ENCODE data around the gene MTHFD2L.
"Not testable (repeated sequence)": the region's sequence is repeated elsewhere in the genome, so short reads cannot be mapped to it uniquely, and the experiment has no call there.

Gene MTHFD2L

GRCh38 chr4:74157561-74158465 lies at the start of gene MTHFD2L:
TSS of gene MTHFD2L (plus strand) at chr4:74158118. CDS start at chr4:74158139, 21 bp downstream.
- DNase-seq = peak; percentile 79

DNA sequence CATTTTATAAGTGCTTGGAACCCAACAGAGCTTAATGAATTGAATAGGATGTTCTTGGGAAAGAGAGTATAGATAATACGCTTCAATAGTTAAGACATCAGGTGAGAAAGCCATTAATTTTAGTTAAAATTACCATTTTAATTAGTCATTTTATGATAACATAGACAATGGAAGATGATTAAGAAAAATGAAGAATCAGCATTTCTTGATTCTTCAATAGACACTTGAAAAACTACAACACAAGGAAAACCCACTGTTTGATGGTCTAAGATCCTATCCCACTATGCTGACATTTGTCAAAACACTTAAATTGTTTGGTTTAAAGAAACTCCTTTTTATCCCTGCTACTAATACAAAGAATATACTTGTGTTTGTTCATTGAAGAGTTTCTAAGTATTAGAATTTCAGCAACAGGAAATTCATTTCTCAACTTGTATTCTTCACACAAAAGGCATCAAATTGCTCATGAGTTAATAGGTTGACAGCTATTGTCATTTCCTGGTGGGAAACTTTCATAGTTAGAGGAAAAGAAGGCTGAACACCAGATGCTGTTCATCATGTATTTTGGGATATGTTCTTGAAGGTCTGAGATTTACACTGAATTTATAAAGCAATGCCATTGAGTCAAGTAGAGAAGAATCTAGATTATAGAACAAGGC lies 49.3 kb upstream of the MTHFD2L start:
- DNase-seq = no peak

DNA sequence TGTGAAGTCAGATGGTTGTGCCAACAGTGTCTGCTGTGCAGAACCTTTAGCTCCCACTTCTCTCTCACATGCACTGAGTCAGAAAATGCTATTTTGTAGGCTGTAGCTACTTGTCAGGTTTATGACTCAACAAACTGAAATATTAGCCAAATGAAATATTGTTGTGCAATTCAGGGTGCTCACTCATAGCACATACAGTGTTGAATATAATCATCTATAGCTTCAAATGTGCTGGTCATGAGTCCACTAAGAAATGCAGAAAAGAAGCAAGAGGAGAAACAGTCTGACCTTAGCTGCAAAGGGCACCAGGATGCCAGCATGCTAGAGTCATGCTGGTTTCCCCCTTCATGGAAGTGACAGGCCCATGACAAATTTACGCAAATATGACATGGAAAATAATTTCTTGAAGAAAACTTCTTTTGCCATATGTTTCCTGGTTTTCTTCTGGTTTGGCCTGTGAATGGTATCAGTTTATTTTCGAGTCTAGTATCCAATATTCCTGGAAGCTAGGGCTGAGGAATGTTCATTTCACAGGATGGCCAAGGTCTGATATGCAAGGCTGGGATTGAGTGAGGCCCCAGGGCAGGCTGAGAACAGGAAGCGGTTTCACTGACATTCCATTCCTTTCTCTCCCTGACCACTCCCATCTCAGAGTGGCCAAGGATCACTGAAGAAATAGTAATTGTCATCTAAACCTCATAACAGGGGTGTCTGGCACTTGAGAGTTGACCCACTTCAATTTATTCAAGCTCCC lies 48.6 kb upstream of the MTHFD2L start:
- DNase-seq = no peak

DNA sequence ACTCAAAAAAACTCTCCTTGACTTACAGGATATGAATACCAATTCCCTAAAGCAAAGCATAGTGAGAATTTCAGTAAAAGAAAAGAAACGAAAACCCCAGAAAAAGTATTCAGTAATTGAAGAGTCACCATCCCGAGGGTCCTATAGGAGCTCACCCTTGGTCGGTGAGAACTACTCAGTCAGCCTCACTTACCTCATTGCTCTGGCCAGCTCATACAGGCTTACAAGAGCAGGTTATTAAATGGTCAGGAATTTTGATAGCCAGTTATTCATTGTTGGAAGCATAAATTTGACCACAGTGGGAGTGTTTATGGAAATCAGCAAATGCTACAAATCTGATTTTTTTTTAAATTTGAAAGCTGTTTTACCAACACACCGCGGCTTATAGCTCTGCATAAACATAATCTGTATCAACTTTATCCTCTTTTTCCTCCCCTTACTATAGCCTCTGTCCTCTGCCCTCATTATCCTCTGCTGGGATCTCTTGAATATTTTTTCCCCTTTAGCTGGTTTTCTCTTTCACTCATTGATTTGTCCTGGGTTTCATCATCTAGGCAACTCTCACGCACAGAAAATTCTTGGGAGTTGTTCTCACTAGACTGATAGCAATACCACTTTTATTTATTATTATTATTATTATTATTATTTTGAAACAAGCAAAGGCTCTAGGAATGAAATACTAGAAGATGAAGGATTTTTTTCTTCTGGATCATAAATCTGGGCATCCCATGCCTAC lies 47.9 kb upstream of the MTHFD2L start:
- DNase-seq = no peak

GRCh38 chr4:74110670-74111069 lies 47.2 kb upstream of the MTHFD2L start:
- DNase-seq = no peak

DNA sequence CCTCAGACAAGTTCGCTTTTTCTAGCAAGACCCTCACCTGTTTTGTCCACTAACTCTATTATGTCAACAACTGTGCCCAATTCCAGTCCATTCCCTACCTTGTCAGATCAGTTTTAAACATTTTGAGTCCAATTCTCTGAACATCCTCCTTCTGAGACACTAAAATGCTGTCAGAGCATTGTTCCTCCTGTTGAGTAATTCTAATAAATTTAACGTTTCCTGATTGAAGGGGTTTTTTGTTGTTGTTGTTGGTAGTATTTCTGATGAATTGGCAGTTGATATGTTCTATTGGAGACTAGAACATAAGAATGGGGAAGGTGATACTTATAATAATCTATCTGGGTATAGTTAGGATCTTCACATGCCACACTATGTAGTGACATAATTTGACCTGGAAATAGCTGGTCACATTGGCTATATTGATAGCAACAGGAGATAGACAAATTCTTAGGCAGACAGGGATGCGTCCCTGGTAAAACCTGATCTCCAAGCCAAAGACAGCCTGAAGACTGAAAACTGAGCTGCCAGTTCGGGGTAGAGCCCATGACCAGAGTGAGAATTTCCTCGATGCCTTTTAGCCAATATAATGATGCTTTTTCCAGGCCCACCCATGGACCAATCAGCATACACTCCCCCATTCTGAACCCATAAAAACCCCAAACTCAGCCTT lies 46.5 kb upstream of the MTHFD2L start:
- DNase-seq = no peak

DNA sequence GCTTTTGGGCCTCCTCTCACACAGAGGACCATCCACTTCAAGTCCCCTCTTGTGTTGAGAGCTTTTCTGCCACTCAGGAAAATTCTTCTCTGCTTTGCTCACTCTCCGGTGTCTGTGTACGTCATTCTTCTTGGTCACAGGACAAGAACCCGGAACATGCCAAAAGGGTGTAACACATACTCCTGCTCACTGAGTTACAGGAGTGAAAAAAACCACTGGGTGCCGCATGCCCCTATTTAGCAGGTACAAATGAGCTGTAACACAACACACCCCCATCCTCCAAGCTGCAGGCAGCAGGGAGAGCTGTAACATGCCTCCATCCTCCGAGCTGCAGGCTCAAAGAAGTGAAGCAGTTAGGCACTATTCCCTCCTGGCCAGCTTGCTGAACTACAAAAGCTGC lies 45.9 kb upstream of the MTHFD2L start:
- DNase-seq = no peak

- no peak for DNase-seq
Observed at GRCh38 chr4:74112399-74113105, 45.4 kb upstream of the MTHFD2L start.

DNA sequence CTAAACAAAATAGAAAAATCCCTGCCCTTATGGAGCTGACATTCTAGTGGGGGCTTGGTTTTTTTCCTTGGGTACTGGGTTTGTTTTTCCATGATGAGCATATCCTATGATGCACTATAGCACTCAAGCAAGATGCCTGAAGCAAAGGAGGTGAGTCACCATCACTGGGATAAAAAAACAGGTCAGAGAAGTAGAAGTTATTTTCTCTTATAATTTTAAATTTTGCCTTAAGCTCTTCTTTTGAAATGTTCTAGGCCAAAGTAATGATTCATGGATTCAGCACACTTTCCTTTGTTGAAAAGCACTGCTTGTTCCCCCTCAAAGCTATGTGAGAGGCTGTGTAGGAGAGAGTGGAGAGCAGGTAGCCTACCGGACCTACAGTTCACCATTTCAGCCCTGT lies 43.7 kb upstream of the MTHFD2L start:
- DNase-seq = no peak

- no peak for DNase-seq
Observed at GRCh38 chr4:74117024-74117534, 40.8 kb upstream of the MTHFD2L start.

GRCh38 chr4:74118600-74119338 lies 39.1 kb upstream of the MTHFD2L start:
- no peak for DNase-seq

DNA sequence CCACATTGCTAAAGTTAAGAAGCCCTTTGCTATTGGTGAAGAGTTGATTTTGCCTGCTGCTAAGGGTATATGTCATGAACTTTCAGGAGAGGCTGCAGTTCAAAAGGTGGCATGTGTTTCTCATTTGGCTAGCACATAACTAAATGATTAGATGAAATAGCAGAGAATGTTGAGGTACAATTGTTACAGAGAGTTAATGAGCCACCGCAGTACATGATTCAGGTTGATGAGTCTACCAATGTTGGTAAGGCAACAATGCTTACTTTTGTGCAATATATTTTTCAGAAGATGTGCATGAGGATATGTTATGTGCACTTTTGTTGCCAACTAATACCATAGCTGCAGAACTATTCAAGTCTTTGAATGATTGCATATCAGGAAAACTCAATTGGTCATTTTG lies 37.8 kb upstream of the MTHFD2L start:
- DNase-seq = no peak

DNA sequence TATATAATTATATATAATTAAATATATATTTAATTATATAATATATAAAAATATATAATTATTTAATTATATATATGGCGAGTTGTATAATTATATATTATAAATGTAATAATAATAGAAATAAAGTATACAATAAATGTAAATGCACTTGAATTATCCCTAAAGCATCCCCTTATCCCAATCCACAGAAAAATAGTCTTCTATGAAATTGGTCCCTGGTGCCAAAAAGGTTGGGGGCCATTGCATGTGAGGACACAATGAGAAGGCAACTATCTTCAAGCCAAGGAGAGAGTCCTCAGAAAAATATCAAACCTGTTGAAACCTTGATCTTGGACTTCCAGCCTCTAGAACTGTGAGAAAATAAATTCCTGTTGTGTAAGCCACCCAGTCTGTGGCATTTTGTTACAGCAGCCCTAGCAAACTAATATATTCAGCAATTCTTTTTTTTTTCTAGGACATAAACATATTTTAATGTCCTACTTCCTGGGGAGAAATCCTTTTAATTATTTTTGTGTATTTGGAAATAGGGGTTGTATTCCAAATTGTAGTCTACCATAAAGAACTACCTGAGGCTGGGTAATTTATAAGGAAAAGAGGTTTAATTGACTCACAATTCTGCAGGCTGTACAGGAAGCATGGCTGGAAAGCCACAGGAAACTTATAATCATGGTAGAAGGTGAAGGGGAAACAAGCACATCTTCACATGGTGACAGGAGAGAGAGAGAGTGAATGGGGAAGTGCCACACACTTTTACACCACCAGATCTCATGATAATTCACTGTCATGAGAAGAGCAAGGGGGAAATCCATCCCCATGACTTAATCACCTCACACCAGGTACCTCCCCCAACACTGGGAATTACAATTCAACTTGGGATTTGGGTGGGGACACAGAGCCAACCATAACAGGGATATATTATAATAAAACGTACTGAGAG lies 36.0 kb upstream of the MTHFD2L start:
- DNase-seq = no peak

- no peak for DNase-seq
Observed at GRCh38 chr4:74123065-74123728, 34.7 kb upstream of the MTHFD2L start.

DNA sequence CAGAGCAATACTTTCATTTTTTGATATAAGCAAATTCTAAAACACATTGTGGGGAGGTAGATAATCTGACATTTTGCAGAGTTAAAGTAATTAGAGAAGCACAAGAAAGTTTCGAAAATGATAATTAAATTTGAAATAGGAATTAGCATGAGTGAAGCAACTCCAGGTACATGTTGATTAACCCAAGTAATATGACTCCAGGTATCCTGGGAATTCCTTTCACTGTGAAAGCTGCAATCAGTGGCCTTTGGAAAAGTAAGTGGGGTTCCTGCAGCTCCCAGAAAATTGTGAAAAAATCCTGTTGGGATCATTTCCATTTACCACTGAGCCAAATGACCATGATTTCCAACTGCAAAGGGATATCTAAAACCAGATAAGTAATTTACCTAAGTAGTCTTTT lies 32.9 kb upstream of the MTHFD2L start:
- no peak for DNase-seq

DNA sequence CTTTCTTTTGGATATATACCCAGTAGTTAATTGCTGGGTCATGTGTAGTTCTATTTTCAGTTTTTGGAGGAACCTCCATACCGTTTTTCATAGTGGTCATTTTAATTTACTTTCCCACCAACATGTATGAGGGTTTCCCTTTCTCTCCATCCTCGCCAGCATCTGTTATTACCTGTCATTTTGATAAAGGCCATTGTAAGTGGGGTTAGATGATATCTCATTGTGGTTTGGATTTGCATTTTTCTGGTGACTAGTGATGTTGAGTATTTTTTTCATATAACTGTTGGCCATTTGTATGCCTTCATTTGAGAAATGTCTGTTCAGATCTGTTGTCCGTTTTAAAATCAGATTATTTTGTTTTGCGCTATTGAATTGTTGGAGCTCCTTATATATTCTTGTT lies 30.2 kb upstream of the MTHFD2L start:
- no peak for DNase-seq

DNA sequence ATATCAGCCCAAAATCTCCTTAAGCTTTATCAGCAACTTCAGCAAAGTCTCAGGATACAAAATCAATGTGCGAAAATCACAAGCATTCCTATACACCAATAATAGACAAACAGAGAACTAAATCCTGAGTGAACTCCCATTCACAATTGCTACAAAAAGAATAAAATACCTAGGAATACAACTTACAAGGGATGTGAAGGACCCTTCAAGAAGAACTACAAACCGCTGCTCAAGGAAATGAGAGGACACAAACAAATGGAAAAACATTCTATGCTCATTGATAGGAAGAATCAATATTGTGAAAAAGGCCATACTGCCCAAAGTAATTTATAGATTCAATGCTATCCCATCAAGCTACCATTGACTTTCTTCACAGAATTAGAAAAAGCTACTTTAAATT lies 27.1 kb upstream of the MTHFD2L start:
- DNase-seq = not testable (repeated sequence)

- DNase-seq = not testable (repeated sequence)
Observed at GRCh38 chr4:74132188-74132587, 25.7 kb upstream of the MTHFD2L start.

DNA sequence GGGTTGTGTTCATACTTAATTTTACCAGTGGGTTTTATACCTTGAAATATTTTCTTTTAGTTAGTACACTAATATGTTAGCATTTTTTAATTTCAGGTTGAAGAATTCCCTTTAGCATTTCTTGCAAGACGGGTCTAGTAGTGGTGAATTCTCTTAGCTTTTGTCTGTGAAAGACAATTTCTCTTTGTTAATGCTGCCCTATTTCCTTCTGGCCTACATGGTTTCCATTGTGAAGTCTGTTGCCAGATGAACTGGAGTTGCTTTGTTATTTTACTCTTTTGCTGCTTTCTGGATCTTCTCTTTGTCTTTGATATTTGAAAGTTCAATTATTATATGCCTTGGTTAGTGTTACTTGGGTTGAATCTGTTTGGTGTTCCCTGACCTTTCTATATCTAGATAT lies 25.0 kb upstream of the MTHFD2L start:
- no peak for DNase-seq
